Astrocyte (in vitro differentiated cells and primary cell): Measurements from ENCODE around the gene SLC35G3. TPM values are rescaled to one million over a fixed set of nuclear protein-coding genes. Genes with fewer than 3 reads are reported as not detected.
"Not testable (repeated sequence)": the region's sequence is repeated elsewhere in the genome, so short reads cannot be mapped to it uniquely, and the experiment has no call there.

Source experiments
- DNase-seq: peaks from one replicate; pipeline ENCODE4 v3.0.0-alpha.2; 2010; ENCODE audit warnings: low read depth
- FAIRE-seq: peaks from 2 replicates; lab custom pipeline; 2011; peaks lifted over from hg19 to GRCh38; lab: Jason Lieb, UNC
- H2AFZ ChIP-seq: 2 replicates; pipeline ENCODE4 v1.6.0; 2012; ENCODE audit warnings: low read depth, low read length, inconsistent platforms
- H3K27ac ChIP-seq: 2 replicates; pipeline ENCODE4 v1.5.1; 2011; ENCODE audit warnings: low read depth, low read length, inconsistent platforms
- H3K27me3 ChIP-seq: 2 replicates; pipeline ENCODE4 v1.6.0; 2011; ENCODE audit warnings: low read length, inconsistent platforms; ENCODE audit not compliant: insufficient read depth
- H3K36me3 ChIP-seq: 2 replicates; pipeline ENCODE4 v1.5.1; 2011; ENCODE audit warnings: low read length, inconsistent platforms; ENCODE audit not compliant: insufficient read depth
- H3K4me1 ChIP-seq: 2 replicates; pipeline ENCODE4 v1.5.1; 2011; ENCODE audit warnings: low read length, inconsistent platforms; ENCODE audit not compliant: insufficient read depth
- H3K4me2 ChIP-seq: 2 replicates; pipeline ENCODE4 v1.6.0; 2012; ENCODE audit warnings: low read length, inconsistent platforms
- H3K4me3 ChIP-seq: 2 replicates; pipeline ENCODE4 v1.5.1; 2011; ENCODE audit warnings: low read depth, mild to moderate bottlenecking, low read length, inconsistent platforms; ENCODE audit not compliant: insufficient read depth
- H3K79me2 ChIP-seq: 2 replicates; pipeline ENCODE4 v1.6.0; 2012; ENCODE audit warnings: mild to moderate bottlenecking, low read length, inconsistent platforms; ENCODE audit not compliant: insufficient read depth
- H3K9ac ChIP-seq: 2 replicates; pipeline ENCODE4 v1.6.0; 2012; ENCODE audit warnings: mild to moderate bottlenecking, low read length, inconsistent platforms
- H3K9me3 ChIP-seq: 2 replicates; pipeline ENCODE4 v1.5.1; 2012; ENCODE audit warnings: low read depth, mild to moderate bottlenecking, low read length, inconsistent platforms; ENCODE audit not compliant: insufficient read depth
- H4K20me1 ChIP-seq: 2 replicates; pipeline ENCODE4 v1.6.0; 2012; ENCODE audit warnings: low read length, inconsistent platforms; ENCODE audit not compliant: insufficient read depth
- H3K27ac Mint-ChIP-seq: one replicate; pipeline ENCODE4 v1.8.0; 2021; ENCODE audit warnings: mild to moderate bottlenecking, mixed read lengths; ENCODE audit not compliant: unreplicated experiment
- H3K27me3 Mint-ChIP-seq: one replicate; pipeline ENCODE4 v1.8.0; 2021; ENCODE audit warnings: low read depth, mixed read lengths; ENCODE audit not compliant: unreplicated experiment
- H3K36me3 Mint-ChIP-seq: one replicate; pipeline ENCODE4 v1.8.0; 2021; ENCODE audit warnings: low read depth, mixed read lengths; ENCODE audit not compliant: unreplicated experiment
- H3K4me1 Mint-ChIP-seq: one replicate; pipeline ENCODE4 v1.8.0; 2021; ENCODE audit warnings: low read depth, mixed read lengths; ENCODE audit not compliant: unreplicated experiment
- H3K4me3 Mint-ChIP-seq: one replicate; pipeline ENCODE4 v1.8.0; 2021; ENCODE audit warnings: mild to moderate bottlenecking, moderate library complexity, mixed read lengths; ENCODE audit not compliant: unreplicated experiment
- H3K9me3 Mint-ChIP-seq: one replicate; pipeline ENCODE4 v1.8.0; 2021; ENCODE audit warnings: mild to moderate bottlenecking, mixed read lengths; ENCODE audit not compliant: unreplicated experiment
- EZH2 ChIP-seq: IDR thresholded peaks from 2 replicates; pipeline ENCODE4 v1.6.1; 2012; ENCODE audit warnings: mild to moderate bottlenecking, low read length, inconsistent platforms; ENCODE audit not compliant: insufficient read depth
- total RNA-seq: library from RNA; stranded (reverse); gene quantifications from 2 replicates; pipeline ENCODE4 v1.2.1, GENCODE V29; 2021
- TF ChIP-seq, protein P1 (sequence below): IDR thresholded peaks from 2 replicates; pipeline ENCODE4 v1.5.1; 2011; ENCODE audit warnings: low read depth, mild to moderate bottlenecking, inconsistent platforms, low read length, moderate library complexity; ENCODE audit not compliant: insufficient read depth

Gene SLC35G3
- total RNA-seq, 1 donor from 2014 or later: not detected

DNA sequence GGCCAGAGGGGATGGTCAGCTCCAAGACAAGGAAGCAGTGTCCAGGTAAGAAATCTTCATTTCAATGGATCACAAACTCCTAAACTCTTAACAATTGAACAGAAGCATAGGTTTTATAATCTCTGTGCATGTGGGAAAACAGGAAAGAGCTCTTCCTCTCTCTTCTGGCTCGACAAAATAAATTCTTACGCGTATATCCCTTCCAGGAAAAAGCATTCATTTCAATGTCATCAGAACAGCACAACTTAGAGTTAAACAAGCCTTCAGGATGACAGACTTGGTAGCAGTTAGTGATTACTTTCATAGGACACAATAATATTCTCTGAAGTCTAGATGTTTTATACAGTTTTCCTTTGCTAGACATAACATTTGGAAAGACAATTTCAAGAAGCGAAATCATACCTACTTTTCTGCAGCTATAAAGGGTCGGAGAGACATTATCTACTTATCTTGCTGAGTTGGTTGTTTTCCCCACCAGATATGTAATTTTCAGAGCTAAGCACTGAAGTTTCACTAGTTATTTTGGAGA is 19.3 kb upstream of the SLC35G3 start:
- FAIRE-seq: no peak
- peaks cover 5% of the 10 kb centered on the region for H3K9me3 Mint-ChIP-seq

DNA sequence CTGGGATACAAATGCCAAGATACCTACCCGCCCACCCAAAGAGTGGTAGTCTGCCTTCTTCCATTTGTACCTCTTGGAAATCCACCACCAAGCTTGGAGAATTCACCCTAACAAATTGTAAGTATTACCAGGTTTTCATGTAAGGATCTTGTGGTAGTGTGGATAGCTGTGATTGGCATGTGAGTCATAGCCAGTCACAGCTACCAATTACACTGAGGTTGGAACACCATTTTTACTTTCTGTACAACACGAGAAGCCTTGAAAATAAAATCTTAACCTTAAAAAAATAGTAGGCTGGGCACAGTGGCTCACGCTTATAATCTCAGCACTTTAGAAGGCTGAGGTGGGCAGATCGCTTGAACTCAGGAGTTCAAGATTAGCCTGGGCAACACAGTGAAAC is 18.5 kb upstream of the SLC35G3 start:
- Histone ChIP-seq H2AFZ (no peak overlapping the region), H3K27me3 (no peaks in the 10 kb centered on the region), H3K9me3 (no peaks in the 10 kb centered on the region), H3K27ac (no peak overlapping the region), H3K36me3 (no peaks in the 10 kb centered on the region), H4K20me1 (no peaks in the 10 kb centered on the region), H3K79me2 (no peaks in the 10 kb centered on the region), H3K9ac (no peak overlapping the region), H3K4me3 (no peak overlapping the region), H3K4me1 (no peaks in the 10 kb centered on the region), H3K4me2 (no peak overlapping the region)
- FAIRE-seq (no peak), DNase-seq (no peak)
- H3K27me3 Mint-ChIP-seq: peaks cover 16% of the 10 kb centered on the region
- H3K27ac Mint-ChIP-seq: no peak overlapping the region
- no peaks in the 10 kb centered on the region for H3K4me1 Mint-ChIP-seq
- peaks cover 5% of the 10 kb centered on the region for H3K9me3 Mint-ChIP-seq
- H3K36me3 Mint-ChIP-seq: no peaks in the 10 kb centered on the region
- TF ChIP-seq, protein P1, sequence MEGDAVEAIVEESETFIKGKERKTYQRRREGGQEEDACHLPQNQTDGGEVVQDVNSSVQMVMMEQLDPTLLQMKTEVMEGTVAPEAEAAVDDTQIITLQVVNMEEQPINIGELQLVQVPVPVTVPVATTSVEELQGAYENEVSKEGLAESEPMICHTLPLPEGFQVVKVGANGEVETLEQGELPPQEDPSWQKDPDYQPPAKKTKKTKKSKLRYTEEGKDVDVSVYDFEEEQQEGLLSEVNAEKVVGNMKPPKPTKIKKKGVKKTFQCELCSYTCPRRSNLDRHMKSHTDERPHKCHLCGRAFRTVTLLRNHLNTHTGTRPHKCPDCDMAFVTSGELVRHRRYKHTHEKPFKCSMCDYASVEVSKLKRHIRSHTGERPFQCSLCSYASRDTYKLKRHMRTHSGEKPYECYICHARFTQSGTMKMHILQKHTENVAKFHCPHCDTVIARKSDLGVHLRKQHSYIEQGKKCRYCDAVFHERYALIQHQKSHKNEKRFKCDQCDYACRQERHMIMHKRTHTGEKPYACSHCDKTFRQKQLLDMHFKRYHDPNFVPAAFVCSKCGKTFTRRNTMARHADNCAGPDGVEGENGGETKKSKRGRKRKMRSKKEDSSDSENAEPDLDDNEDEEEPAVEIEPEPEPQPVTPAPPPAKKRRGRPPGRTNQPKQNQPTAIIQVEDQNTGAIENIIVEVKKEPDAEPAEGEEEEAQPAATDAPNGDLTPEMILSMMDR: no peak
- no peak for TF ChIP-seq EZH2
- no peak overlapping the region for H3K4me3 Mint-ChIP-seq

More for the DNA sequence above, 19.3 kb upstream of the SLC35G3 start:
- H3K27me3 Mint-ChIP-seq: peaks cover 16% of the 10 kb centered on the region
- no peaks in the 10 kb centered on the region for H3K79me2 ChIP-seq
- no peaks in the 10 kb centered on the region for H3K36me3 Mint-ChIP-seq
- H3K9me3 ChIP-seq: no peaks in the 10 kb centered on the region
- no peak overlapping the region for H3K4me2 ChIP-seq
- H3K4me1 ChIP-seq: no peaks in the 10 kb centered on the region
- H3K27ac Mint-ChIP-seq: no peak overlapping the region
- TF ChIP-seq, protein P1: no peak
- no peak for TF ChIP-seq EZH2
- no peak overlapping the region for H2AFZ ChIP-seq
- no peaks in the 10 kb centered on the region for H4K20me1 ChIP-seq
- H3K36me3 ChIP-seq: no peaks in the 10 kb centered on the region
- no peaks in the 10 kb centered on the region for H3K27me3 ChIP-seq
- no peak overlapping the region for H3K9ac ChIP-seq
- H3K27ac ChIP-seq: no peak overlapping the region
- no peak for DNase-seq
- H3K4me1 Mint-ChIP-seq: no peaks in the 10 kb centered on the region
- H3K4me3 Mint-ChIP-seq: no peak overlapping the region
- H3K4me3 ChIP-seq: no peak overlapping the region

DNA sequence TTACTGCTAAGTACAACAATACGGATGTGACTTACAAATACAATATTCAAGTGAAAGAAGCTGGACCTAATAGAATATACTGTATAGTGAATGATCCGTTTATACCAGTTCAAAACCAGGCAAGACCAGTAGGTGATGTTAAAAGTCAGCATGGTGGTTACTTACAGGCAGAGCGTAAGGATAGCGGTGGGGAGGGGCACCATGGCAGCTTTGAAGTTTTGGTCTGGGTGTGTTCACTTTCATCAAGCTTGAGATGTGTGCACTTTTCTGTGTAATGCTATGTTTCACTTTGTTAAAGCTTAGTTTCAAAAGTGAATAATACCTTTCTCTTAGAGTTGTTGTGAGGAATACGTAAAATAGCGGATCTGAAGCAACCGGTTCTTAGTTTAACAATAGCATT is 16.5 kb upstream of the SLC35G3 start:
- H3K9me3 ChIP-seq: no peaks in the 10 kb centered on the region
- TF ChIP-seq EZH2: no peak
- TF ChIP-seq, protein P1: no peak
- H3K4me2 ChIP-seq: no peak overlapping the region
- Mint-ChIP-seq H3K9me3 (peaks cover 5% of the 10 kb centered on the region), H3K27me3 (peaks cover 20% of the 10 kb centered on the region), H3K4me1 (no peaks in the 10 kb centered on the region), H3K36me3 (no peaks in the 10 kb centered on the region), H3K4me3 (no peak overlapping the region), H3K27ac (no peak overlapping the region)
- H3K27me3 ChIP-seq: no peaks in the 10 kb centered on the region
- no peak overlapping the region for H2AFZ ChIP-seq
- FAIRE-seq (no peak), DNase-seq (no peak)
- no peaks in the 10 kb centered on the region for H4K20me1 ChIP-seq
- H3K27ac ChIP-seq: no peak overlapping the region
- H3K79me2 ChIP-seq: no peaks in the 10 kb centered on the region
- H3K9ac ChIP-seq: no peak overlapping the region
- no peaks in the 10 kb centered on the region for H3K4me1 ChIP-seq
- H3K36me3 ChIP-seq: no peaks in the 10 kb centered on the region
- H3K4me3 ChIP-seq: no peak overlapping the region

DNA sequence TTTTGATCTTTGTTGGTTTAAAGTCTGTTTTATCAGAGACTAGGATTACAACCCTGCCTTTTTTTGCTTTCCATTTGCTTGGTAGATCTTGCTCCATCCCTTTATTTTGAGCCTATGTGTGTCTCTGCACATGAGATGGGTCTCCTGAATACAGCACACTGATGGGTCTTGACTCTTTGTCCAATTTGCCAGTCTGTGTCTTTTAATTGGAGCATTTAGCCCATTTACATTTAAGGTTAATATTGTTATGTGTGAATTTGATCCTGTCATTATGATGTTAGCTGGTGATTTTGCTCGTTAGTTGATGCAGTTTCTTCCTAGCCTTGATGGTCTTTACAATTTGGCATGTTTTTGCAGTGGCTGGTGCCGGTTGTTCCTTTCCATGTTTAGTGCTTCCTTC is 8.4 kb upstream of the SLC35G3 start:
- not testable (repeated sequence) for H3K4me3 ChIP-seq, H3K9me3 ChIP-seq, H3K9ac ChIP-seq, FAIRE-seq, H3K36me3 Mint-ChIP-seq, H3K4me1 Mint-ChIP-seq, H3K4me2 ChIP-seq, DNase-seq, H3K36me3 ChIP-seq, H3K4me3 Mint-ChIP-seq, H3K4me1 ChIP-seq, H3K27ac ChIP-seq, H4K20me1 ChIP-seq, H3K79me2 ChIP-seq, H3K27me3 ChIP-seq, H3K27ac Mint-ChIP-seq, H2AFZ ChIP-seq
- Mint-ChIP-seq H3K27me3 (peaks cover 19% of the 10 kb centered on the region), H3K9me3 (peaks cover 16% of the 10 kb centered on the region)
